Loucy (cell line): Measurements from ENCODE around the gene LYRM9.

Source experiments
- H2AFZ ChIP-seq: fragments of 200-600 bp; sonication (generic); 2 replicates; pipeline ENCODE4 v1.6.0; 2016; ENCODE audit warnings: antibody characterized with exemption, mild to moderate bottlenecking, low read length, moderate library complexity
- H3F3A ChIP-seq: fragments of 200-600 bp; 2 replicates; pipeline ENCODE4 v1.6.0; 2016; ENCODE audit warnings: antibody characterized with exemption, low read depth, mild to moderate bottlenecking
- H3K27me3 ChIP-seq: fragments of 200-600 bp; sonication (generic); 2 replicates; pipeline ENCODE4 v1.6.1; 2014; ENCODE audit warnings: low read length, mild to moderate bottlenecking; ENCODE audit not compliant: insufficient read depth, poor library complexity, severe bottlenecking
- H3K36me3 ChIP-seq: fragments of 200-600 bp; sonication (generic); 2 replicates; pipeline ENCODE4 v1.6.1; 2016; ENCODE audit warnings: low read length; ENCODE audit not compliant: insufficient read depth
- H3K4me1 ChIP-seq: fragments of 200-600 bp; sonication (generic); 2 replicates; pipeline ENCODE4 v1.5.1; 2014; ENCODE audit warnings: low read length, mild to moderate bottlenecking; ENCODE audit not compliant: insufficient read depth, poor library complexity, severe bottlenecking
- H3K4me2 ChIP-seq: fragments of 200-600 bp; sonication (generic); 2 replicates; pipeline ENCODE4 v1.6.0; 2014; ENCODE audit warnings: antibody characterized with exemption, low read length, low read depth, mild to moderate bottlenecking; ENCODE audit not compliant: poor library complexity, severe bottlenecking
- H3K4me3 ChIP-seq: fragments of 200-600 bp; sonication (generic); 2 replicates; pipeline ENCODE4 v1.5.1; 2014; ENCODE audit warnings: low read length, mild to moderate bottlenecking, mixed read lengths; ENCODE audit not compliant: poor library complexity, severe bottlenecking
- H3K79me2 ChIP-seq: fragments of 200-600 bp; sonication (generic); 2 replicates; pipeline ENCODE4 v1.6.1; 2014; ENCODE audit warnings: low read length; ENCODE audit not compliant: insufficient read depth
- H3K9ac ChIP-seq: fragments of 200-600 bp; sonication (generic); 2 replicates; pipeline ENCODE4 v1.6.0; 2014; ENCODE audit warnings: mild to moderate bottlenecking, low read depth, low read length, moderate library complexity; ENCODE audit not compliant: poor library complexity, severe bottlenecking
- H3K9me2 ChIP-seq: fragments of 200-600 bp; sonication (generic); replicated peaks from 2 replicates; pipeline ENCODE4 v1.6.1; 2016; ENCODE audit warnings: low read depth, low read length, mixed read lengths
- H3K9me3 ChIP-seq: fragments of 200-600 bp; sonication (generic); 2 replicates; pipeline ENCODE4 v1.6.1; 2014; ENCODE audit warnings: mild to moderate bottlenecking, antibody characterized with exemption, low read length, low read depth; ENCODE audit not compliant: insufficient read depth
- H4K20me1 ChIP-seq: fragments of 200-600 bp; sonication (generic); 2 replicates; pipeline ENCODE4 v1.6.0; 2014; ENCODE audit warnings: antibody characterized with exemption, low read length, mild to moderate bottlenecking; ENCODE audit not compliant: insufficient read depth, poor library complexity, severe bottlenecking
- CTCF ChIP-seq: fragments of 200-600 bp; sonication (generic); conservative IDR thresholded peaks from 2 replicates; pipeline ENCODE4 v1.5.1; 2014; ENCODE audit warnings: mild to moderate bottlenecking, antibody characterized with exemption, low read length
- EZH2phosphoT487 ChIP-seq: fragments of 200-600 bp; IDR thresholded peaks from 2 replicates; pipeline ENCODE4 v1.6.1; 2018; ENCODE audit warnings: antibody characterized with exemption, mild to moderate bottlenecking, moderate library complexity, borderline replicate concordance

The LYRM9 gene

GRCh38 chr17:27921599-27921998 is 28.4 kb upstream of the LYRM9 start:
- H3K9ac ChIP-seq = no peak overlapping the region
- no peaks in the 10 kb centered on the region for H3K9me2 ChIP-seq
- H3K36me3 ChIP-seq = no peaks in the 10 kb centered on the region
- H3K4me3 ChIP-seq = no peak overlapping the region
- no peaks in the 10 kb centered on the region for H4K20me1 ChIP-seq
- H3K27me3 ChIP-seq = no peaks in the 10 kb centered on the region
- TF ChIP-seq EZH2phosphoT487 (no peak), CTCF (no peak)
- no peaks in the 10 kb centered on the region for H3K9me3 ChIP-seq
- H2AFZ ChIP-seq = no peak overlapping the region
- no peak overlapping the region for H3K4me2 ChIP-seq
- H3F3A ChIP-seq = no peaks in the 10 kb centered on the region
- no peaks in the 10 kb centered on the region for H3K79me2 ChIP-seq
- H3K4me1 ChIP-seq = no peaks in the 10 kb centered on the region

GRCh38 chr17:27921077-27921476 is 27.9 kb upstream of the LYRM9 start:
- no peaks in the 10 kb centered on the region for H3K27me3 ChIP-seq

GRCh38 chr17:27920569-27920968 is 27.4 kb upstream of the LYRM9 start:
- Histone ChIP-seq H2AFZ (no peak overlapping the region), H3K36me3 (no peaks in the 10 kb centered on the region), H3K27me3 (no peaks in the 10 kb centered on the region), H3K4me3 (no peak overlapping the region), H3K9me2 (no peaks in the 10 kb centered on the region), H4K20me1 (no peaks in the 10 kb centered on the region), H3K9me3 (no peaks in the 10 kb centered on the region), H3K9ac (no peak overlapping the region), H3K4me2 (no peak overlapping the region), H3F3A (no peaks in the 10 kb centered on the region), H3K79me2 (no peaks in the 10 kb centered on the region), H3K4me1 (no peaks in the 10 kb centered on the region)
- TF ChIP-seq CTCF (no peak), EZH2phosphoT487 (no peak)

More at GRCh38 chr17:27921077-27921476, 27.9 kb upstream of the LYRM9 start:
- no peak for TF ChIP-seq EZH2phosphoT487
- TF ChIP-seq CTCF = no peak
- Histone ChIP-seq H3K9me3 (no peaks in the 10 kb centered on the region), H3F3A (no peaks in the 10 kb centered on the region), H2AFZ (no peak overlapping the region), H3K9me2 (no peaks in the 10 kb centered on the region), H4K20me1 (no peaks in the 10 kb centered on the region), H3K36me3 (no peaks in the 10 kb centered on the region), H3K4me2 (no peak overlapping the region), H3K4me3 (no peak overlapping the region), H3K9ac (no peak overlapping the region), H3K4me1 (no peaks in the 10 kb centered on the region), H3K79me2 (no peaks in the 10 kb centered on the region)
